Measurements from ENCODE around the gene GLIS1.

DNA sequence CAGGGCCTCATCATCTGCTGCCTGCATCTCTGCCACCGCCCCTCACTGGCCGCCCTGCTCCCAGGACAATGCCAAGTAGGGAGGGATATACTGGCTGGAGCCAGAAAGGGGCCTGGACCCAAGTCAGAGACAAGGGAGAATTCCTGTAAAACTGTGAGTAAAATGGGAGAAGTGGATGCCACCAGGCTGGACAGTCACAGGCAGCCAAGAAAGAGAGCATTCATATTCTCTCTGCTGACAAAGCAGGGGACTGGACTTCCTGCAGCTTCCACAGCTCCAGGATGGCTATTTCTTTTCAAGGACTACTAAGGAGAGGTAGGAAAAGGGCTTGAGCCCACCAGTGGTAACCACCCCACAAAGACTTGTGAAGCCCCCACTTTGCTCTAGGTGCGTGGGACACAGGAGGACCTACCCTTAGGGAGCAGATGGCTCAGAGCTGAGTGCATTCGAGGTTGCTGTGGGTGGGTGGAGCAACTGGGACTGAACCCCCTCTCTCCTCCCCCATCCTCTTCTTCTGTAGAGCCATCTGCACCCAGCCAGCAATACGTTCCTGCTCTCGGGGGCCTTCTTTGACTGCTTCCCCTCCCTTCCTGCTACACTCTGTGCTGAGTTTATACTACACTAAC lies 57.5 kb downstream of the GLIS1 start:
- no peak for TF ChIP-seq ATF3 (IDR thresholded peaks at IDR 0.05; ENCODE audit: borderline replicate concordance, extremely low read depth, low read depth, low read length)
- TF ChIP-seq CTCF (IDR thresholded peaks at IDR 0.05 in 2 of 3, conservative IDR thresholded peaks at IDR 0.05 in 1 of 3; ENCODE audit: control insufficient read depth in 2 of 3, extremely low read depth in 1 of 3, insufficient read depth in 1 of 3, low read depth in 3 of 3, low read length in 3 of 3): no peak
- no peak for TF ChIP-seq POLR2AphosphoS5 (IDR thresholded peaks at IDR 0.05; ENCODE audit: low read length)
- no peak for TF ChIP-seq POLR2A (IDR thresholded peaks at IDR 0.05; ENCODE audit: low read depth, low read length)
- no peak for TF ChIP-seq EZH2 (IDR thresholded peaks at IDR 0.05; ENCODE audit: borderline replicate concordance, control insufficient read depth, low read depth, low read length)
- TF ChIP-seq JUND (IDR thresholded peaks at IDR 0.05; ENCODE audit: low read depth, low read length): no peak
- TF ChIP-seq ATF7 (IDR thresholded peaks at IDR 0.05; ENCODE audit: low read depth): no peak
- TF ChIP-seq HDAC6 (IDR thresholded peaks at IDR 0.05; ENCODE audit: unreplicated experiment): no peak
- TF ChIP-seq, protein P1, sequence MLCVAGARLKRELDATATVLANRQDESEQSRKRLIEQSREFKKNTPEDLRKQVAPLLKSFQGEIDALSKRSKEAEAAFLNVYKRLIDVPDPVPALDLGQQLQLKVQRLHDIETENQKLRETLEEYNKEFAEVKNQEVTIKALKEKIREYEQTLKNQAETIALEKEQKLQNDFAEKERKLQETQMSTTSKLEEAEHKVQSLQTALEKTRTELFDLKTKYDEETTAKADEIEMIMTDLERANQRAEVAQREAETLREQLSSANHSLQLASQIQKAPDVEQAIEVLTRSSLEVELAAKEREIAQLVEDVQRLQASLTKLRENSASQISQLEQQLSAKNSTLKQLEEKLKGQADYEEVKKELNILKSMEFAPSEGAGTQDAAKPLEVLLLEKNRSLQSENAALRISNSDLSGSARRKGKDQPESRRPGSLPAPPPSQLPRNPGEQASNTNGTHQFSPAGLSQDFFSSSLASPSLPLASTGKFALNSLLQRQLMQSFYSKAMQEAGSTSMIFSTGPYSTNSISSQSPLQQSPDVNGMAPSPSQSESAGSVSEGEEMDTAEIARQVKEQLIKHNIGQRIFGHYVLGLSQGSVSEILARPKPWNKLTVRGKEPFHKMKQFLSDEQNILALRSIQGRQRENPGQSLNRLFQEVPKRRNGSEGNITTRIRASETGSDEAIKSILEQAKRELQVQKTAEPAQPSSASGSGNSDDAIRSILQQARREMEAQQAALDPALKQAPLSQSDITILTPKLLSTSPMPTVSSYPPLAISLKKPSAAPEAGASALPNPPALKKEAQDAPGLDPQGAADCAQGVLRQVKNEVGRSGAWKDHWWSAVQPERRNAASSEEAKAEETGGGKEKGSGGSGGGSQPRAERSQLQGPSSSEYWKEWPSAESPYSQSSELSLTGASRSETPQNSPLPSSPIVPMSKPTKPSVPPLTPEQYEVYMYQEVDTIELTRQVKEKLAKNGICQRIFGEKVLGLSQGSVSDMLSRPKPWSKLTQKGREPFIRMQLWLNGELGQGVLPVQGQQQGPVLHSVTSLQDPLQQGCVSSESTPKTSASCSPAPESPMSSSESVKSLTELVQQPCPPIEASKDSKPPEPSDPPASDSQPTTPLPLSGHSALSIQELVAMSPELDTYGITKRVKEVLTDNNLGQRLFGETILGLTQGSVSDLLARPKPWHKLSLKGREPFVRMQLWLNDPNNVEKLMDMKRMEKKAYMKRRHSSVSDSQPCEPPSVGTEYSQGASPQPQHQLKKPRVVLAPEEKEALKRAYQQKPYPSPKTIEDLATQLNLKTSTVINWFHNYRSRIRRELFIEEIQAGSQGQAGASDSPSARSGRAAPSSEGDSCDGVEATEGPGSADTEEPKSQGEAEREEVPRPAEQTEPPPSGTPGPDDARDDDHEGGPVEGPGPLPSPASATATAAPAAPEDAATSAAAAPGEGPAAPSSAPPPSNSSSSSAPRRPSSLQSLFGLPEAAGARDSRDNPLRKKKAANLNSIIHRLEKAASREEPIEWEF (IDR thresholded peaks at IDR 0.05; ENCODE audit: insufficient replicate concordance, low read depth, low read length): no peak
- TF ChIP-seq GATAD2B (conservative IDR thresholded peaks at IDR 0.05; ENCODE audit: low read depth): no peak
- no peak for TF ChIP-seq TARDBP (IDR thresholded peaks at IDR 0.05; ENCODE audit: borderline replicate concordance)

Data from GM12878 (cell line).